Measurements from ENCODE around the gene EIF2AK3. TPM values are rescaled to one million over a fixed set of nuclear protein-coding genes. Genes with fewer than 3 reads are reported as not detected.
A peak's percentile ranks its signal among the peaks of the same experiment; 100 is the strongest.
"Not testable (repeated sequence)": the region's sequence is repeated elsewhere in the genome, so short reads cannot be mapped to it uniquely, and the experiment has no call there.

EIF2AK3 gene
- total RNA-seq, 1 donor from 2014 or later, result 27.1 TPM

- no peaks in the 10 kb centered on the region for H3K79me2 ChIP-seq (ENCODE audit: insufficient read depth, low read length)
- no peaks in the 10 kb centered on the region for H3K36me3 ChIP-seq (ENCODE audit: insufficient read depth, low read length)
- H3K4me3 Mint-ChIP-seq (ENCODE audit: unreplicated experiment), result no peak overlapping the region
- no peak overlapping the region for H3K4me2 ChIP-seq (ENCODE audit: low read length)
- no peaks in the 10 kb centered on the region for H4K20me1 ChIP-seq (ENCODE audit: insufficient read depth, low read length)
- no peaks in the 10 kb centered on the region for H3K27me3 Mint-ChIP-seq (ENCODE audit: low read depth, unreplicated experiment)
- no peak overlapping the region for H3K9ac ChIP-seq (ENCODE audit: low read length)
- DNase-seq (ENCODE audit: low read depth) (no peak), FAIRE-seq (no peak)
- H3K4me3 ChIP-seq (ENCODE audit: insufficient read depth, low read depth, low read length), result no peak overlapping the region
- H3K4me1 ChIP-seq (ENCODE audit: insufficient read depth, low read length), result peaks cover 3% of the 10 kb centered on the region
- H3K27ac Mint-ChIP-seq (ENCODE audit: unreplicated experiment), result no peak overlapping the region
- no peaks in the 10 kb centered on the region for H3K27me3 ChIP-seq (ENCODE audit: insufficient read depth, low read length)
- TF ChIP-seq EZH2 (IDR thresholded peaks at IDR 0.05; ENCODE audit: insufficient read depth, low read length) (no peak), CTCF (IDR thresholded peaks at IDR 0.05; ENCODE audit: insufficient read depth, low read depth, low read length) (no peak)
- H3K36me3 Mint-ChIP-seq (ENCODE audit: low read depth, unreplicated experiment), result no peaks in the 10 kb centered on the region
- H3K9me3 ChIP-seq (ENCODE audit: insufficient read depth, low read depth, low read length), result no peaks in the 10 kb centered on the region
- no peak overlapping the region for H3K27ac ChIP-seq (ENCODE audit: low read depth, low read length)
- H3K4me1 Mint-ChIP-seq (ENCODE audit: low read depth, unreplicated experiment), result peaks cover 3% of the 10 kb centered on the region
- H3K9me3 Mint-ChIP-seq (ENCODE audit: unreplicated experiment), result no peaks in the 10 kb centered on the region
- no peak overlapping the region for H2AFZ ChIP-seq (ENCODE audit: low read depth, low read length)
Observed at GRCh38 chr2:88651646-88652045, 24.4 kb upstream of the EIF2AK3 start.

DNA sequence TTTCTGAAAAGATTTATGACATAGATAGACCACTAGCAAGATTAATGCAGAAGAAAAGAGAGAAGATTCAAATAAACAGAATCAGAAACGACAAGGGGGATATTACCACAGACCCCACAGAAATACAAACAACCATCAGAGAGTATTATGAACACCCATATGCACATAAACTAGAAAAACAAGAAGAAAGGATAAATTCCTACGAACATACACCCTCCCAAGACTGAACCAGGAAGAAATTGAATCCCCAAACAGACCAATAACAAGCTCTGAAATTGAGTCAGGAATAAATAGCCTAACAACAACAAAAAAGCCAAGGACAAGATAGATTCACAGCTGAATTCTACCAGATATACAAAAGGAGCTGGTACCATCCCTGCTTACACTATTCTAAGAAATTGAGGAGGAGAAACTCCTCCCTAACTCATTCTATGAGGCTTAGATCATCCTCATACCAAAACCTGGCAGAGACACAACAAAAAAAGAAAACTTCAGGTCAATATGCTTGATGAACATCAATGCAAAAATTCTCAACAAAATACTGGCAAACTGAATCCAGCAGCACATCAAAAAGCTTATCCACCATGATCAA is 18.1 kb upstream of the EIF2AK3 start:
- H3K36me3 Mint-ChIP-seq (ENCODE audit: low read depth, unreplicated experiment); FAIRE-seq; H3K4me2 ChIP-seq (ENCODE audit: low read length); H3K27ac ChIP-seq (ENCODE audit: low read depth, low read length); H3K27me3 Mint-ChIP-seq (ENCODE audit: low read depth, unreplicated experiment); H3K9ac ChIP-seq (ENCODE audit: low read length); H3K79me2 ChIP-seq (ENCODE audit: insufficient read depth, low read length); H3K36me3 ChIP-seq (ENCODE audit: insufficient read depth, low read length); H3K9me3 ChIP-seq (ENCODE audit: insufficient read depth, low read depth, low read length); H2AFZ ChIP-seq (ENCODE audit: low read depth, low read length); H3K27me3 ChIP-seq (ENCODE audit: insufficient read depth, low read length); H3K4me1 ChIP-seq (ENCODE audit: insufficient read depth, low read length); DNase-seq (ENCODE audit: low read depth); H3K4me3 Mint-ChIP-seq (ENCODE audit: unreplicated experiment); H3K4me3 ChIP-seq (ENCODE audit: insufficient read depth, low read depth, low read length); H4K20me1 ChIP-seq (ENCODE audit: insufficient read depth, low read length): not testable (repeated sequence)
- Mint-ChIP-seq H3K9me3 (ENCODE audit: unreplicated experiment) (peaks cover 20% of the 10 kb centered on the region), H3K27ac (ENCODE audit: unreplicated experiment) (peak overlapping the region; percentile 82), H3K4me1 (ENCODE audit: low read depth, unreplicated experiment) (peaks cover 18% of the 10 kb centered on the region)

DNA sequence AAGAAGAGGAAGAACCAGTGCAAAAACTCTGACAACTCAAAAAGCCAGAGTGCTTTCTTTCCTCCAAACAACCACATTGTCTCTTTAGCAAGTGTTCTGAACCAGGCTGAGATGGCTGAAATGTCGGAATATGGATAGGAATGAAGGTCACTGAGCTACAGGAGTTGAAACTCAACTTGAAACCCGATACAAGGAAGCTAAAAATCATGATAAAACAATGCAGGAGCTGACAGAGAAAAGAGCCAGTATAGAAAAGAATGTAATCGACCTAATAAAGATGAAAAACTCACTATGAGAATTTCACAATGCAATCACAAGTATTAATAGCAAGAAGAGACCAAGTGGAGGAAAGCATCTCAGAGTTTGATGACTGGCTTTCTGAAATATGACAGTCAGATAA is 15.0 kb upstream of the EIF2AK3 start:
- H3K9me3 ChIP-seq (ENCODE audit: insufficient read depth, low read depth, low read length), result no peaks in the 10 kb centered on the region
- no peak overlapping the region for H3K27ac Mint-ChIP-seq (ENCODE audit: unreplicated experiment)
- no peaks in the 10 kb centered on the region for H3K36me3 ChIP-seq (ENCODE audit: insufficient read depth, low read length)
- peaks cover 3% of the 10 kb centered on the region for H3K27me3 ChIP-seq (ENCODE audit: insufficient read depth, low read length)
- H2AFZ ChIP-seq (ENCODE audit: low read depth, low read length), result no peak overlapping the region
- no peaks in the 10 kb centered on the region for H3K27me3 Mint-ChIP-seq (ENCODE audit: low read depth, unreplicated experiment)
- peaks cover 27% of the 10 kb centered on the region for H3K9me3 Mint-ChIP-seq (ENCODE audit: unreplicated experiment)
- H3K4me3 ChIP-seq (ENCODE audit: insufficient read depth, low read depth, low read length), result no peak overlapping the region
- peaks cover 30% of the 10 kb centered on the region for H3K4me1 Mint-ChIP-seq (ENCODE audit: low read depth, unreplicated experiment)
- FAIRE-seq (no peak), DNase-seq (ENCODE audit: low read depth) (no peak)
- no peak overlapping the region for H3K4me3 Mint-ChIP-seq (ENCODE audit: unreplicated experiment)
- TF ChIP-seq CTCF (IDR thresholded peaks at IDR 0.05; ENCODE audit: insufficient read depth, low read depth, low read length) (no peak), EZH2 (IDR thresholded peaks at IDR 0.05; ENCODE audit: insufficient read depth, low read length) (no peak)
- H3K27ac ChIP-seq (ENCODE audit: low read depth, low read length), result no peak overlapping the region
- no peak overlapping the region for H3K4me2 ChIP-seq (ENCODE audit: low read length)
- peaks cover 5% of the 10 kb centered on the region for H3K36me3 Mint-ChIP-seq (ENCODE audit: low read depth, unreplicated experiment)
- H3K4me1 ChIP-seq (ENCODE audit: insufficient read depth, low read length), result peaks cover 8% of the 10 kb centered on the region
- no peak overlapping the region for H3K9ac ChIP-seq (ENCODE audit: low read length)
- H3K79me2 ChIP-seq (ENCODE audit: insufficient read depth, low read length), result no peaks in the 10 kb centered on the region
- no peaks in the 10 kb centered on the region for H4K20me1 ChIP-seq (ENCODE audit: insufficient read depth, low read length)

Measured in astrocyte (in vitro differentiated cells and primary cell).